Epithelial cell of proximal tubule (primary cell): ENCODE results near the gene SULT1B1. TPM values are rescaled to one million over a fixed set of nuclear protein-coding genes. Genes with fewer than 3 reads are reported as not detected.

Experiments
- DNase-seq: peaks from one replicate; pipeline ENCODE4 v3.0.0-alpha.2; 2011; ENCODE audit warnings: low read depth
- H3K4me3 ChIP-seq: 2 replicates; pipeline ENCODE4 v1.5.1; 2011; ENCODE audit warnings: low read depth, mild to moderate bottlenecking, low read length
- total RNA-seq: library from RNA; depleted of rRNA; stranded (reverse); fragments of >200 nt; gene quantifications from 2 replicates; pipeline ENCODE4 v1.2.3, GENCODE V29; 2015
- TF ChIP-seq, protein P1 (sequence below): conservative IDR thresholded peaks from 2 replicates; pipeline ENCODE4 v1.5.1; 2012; ENCODE audit warnings: low read depth, mild to moderate bottlenecking, low read length

SULT1B1 gene
- total RNA-seq, 1 donor from 2014 or later: not detected

DNA sequence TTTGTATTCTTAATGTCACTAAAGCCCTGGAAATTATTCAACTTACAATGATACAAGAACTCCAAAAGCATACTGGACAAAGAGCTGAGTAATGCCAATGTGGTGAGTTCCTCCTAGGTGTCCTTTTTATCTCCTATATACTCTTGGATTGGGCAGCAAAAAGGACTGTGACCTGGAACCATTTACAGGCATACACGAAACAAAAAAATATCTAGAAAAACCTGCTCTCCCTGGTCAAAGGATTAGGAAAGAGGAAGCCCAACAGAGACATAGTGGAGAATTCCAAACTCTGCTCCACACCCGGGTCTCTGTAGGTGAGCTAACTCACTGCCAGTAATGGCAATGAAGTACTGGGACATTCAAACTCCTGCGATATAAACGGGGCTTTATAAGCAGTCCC is 25.3 kb downstream of the SULT1B1 start:
- H3K4me3 ChIP-seq: no peak overlapping the region
- TF ChIP-seq, protein P1, sequence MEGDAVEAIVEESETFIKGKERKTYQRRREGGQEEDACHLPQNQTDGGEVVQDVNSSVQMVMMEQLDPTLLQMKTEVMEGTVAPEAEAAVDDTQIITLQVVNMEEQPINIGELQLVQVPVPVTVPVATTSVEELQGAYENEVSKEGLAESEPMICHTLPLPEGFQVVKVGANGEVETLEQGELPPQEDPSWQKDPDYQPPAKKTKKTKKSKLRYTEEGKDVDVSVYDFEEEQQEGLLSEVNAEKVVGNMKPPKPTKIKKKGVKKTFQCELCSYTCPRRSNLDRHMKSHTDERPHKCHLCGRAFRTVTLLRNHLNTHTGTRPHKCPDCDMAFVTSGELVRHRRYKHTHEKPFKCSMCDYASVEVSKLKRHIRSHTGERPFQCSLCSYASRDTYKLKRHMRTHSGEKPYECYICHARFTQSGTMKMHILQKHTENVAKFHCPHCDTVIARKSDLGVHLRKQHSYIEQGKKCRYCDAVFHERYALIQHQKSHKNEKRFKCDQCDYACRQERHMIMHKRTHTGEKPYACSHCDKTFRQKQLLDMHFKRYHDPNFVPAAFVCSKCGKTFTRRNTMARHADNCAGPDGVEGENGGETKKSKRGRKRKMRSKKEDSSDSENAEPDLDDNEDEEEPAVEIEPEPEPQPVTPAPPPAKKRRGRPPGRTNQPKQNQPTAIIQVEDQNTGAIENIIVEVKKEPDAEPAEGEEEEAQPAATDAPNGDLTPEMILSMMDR: no peak
- DNase-seq: no peak

DNA sequence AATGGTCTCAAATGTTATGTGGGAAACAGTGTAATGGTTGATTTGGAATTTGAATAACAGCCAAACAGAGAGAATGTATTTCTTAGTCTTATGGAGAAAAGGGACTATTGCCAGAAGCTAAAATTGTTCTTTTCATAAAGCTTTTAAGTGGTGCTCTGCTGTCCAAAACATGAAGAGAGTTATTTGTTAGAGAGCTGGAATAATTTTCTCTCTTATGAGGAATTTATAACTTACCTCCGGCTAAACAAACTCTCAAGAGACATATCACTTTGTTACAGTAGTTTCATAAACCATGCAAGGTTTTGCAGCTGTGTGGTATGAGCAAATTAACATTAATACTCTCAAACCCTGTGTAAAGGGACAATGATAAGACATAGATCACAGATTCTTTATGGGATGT is 28.6 kb downstream of the SULT1B1 start:
- no peak for DNase-seq
- H3K4me3 ChIP-seq: no peak overlapping the region
- TF ChIP-seq, protein P1: no peak

DNA sequence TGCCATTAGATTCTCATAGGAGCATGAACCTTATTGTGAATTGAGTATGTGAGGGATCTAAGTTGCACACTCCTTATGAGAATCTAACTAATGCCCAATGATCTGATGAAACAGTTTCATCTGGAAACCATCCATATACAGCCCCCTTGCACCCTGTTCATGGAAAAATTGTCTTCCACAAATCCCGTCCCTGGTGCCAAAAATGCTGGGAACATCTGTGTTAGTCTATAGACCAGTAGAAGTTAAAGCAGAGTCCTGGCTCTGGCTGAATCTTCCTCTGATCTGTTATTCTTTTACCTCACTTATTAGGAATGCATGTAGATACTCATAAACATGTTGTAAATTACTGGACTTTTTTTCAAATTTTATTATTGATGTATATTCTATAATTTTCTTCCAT is 29.2 kb downstream of the SULT1B1 start:
- DNase-seq: no peak
- no peak overlapping the region for H3K4me3 ChIP-seq
- TF ChIP-seq, protein P1: no peak

DNA sequence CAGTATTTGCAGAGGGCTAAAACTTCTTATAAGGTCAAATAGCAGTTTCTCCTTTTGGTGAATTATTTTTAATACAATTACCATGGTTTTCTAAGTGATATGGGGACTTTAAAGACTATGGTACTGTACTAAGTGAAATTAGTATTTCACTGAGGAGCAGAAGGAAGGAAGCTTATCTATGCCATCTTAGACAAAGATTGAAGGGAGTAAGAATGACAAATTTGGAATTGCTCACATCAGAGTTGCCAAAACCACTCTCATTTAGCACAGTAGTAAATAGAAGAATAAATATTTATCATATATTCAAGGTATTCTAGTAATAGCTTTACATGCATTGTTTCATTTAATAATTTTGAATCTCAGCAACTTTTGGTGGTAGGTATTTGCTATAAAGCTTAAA is 30.4 kb downstream of the SULT1B1 start:
- DNase-seq: no peak

DNA sequence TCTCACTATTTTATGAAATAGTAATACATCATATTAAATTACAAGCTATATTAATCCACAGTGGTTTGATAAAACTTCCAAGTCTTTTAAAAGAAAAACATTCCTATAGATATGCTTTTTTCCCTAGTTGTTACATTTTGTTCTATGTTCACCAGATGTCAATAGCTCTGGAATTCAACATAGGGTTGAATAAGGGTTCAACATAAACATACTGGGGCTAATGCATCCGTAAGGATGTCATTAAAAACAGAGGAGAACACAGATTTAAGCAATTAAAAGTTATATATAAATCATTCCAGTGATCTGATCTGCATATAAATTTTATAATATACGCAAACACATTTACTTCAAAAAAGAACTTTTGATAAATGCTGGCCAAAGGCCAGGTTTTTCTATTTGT is 32.5 kb downstream of the SULT1B1 start:
- TF ChIP-seq, protein P1: no peak
- DNase-seq: no peak
- H3K4me3 ChIP-seq: no peak overlapping the region

More for the DNA sequence above, 30.4 kb downstream of the SULT1B1 start:
- no peak overlapping the region for H3K4me3 ChIP-seq
- TF ChIP-seq, protein P1: no peak

DNA sequence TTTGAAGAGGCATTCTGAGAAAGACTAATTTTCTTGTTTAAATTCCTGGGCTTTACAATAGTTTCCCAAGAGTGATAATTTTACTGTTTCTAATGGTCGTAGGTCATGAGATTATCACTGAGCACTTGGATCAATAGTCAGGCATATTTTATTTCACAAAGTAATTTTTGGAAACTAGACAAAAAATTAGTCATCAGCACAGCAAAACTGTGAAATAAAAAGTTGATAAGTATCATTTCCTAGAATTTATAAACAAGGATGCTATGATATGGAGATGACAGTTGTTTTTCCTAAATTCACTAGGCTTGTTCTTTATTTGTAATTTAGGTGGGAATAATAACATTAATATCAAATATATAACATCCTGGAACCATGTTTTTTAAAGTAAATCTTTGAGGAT is 33.0 kb downstream of the SULT1B1 start:
- TF ChIP-seq, protein P1: no peak
- no peak overlapping the region for H3K4me3 ChIP-seq
- no peak for DNase-seq

DNA sequence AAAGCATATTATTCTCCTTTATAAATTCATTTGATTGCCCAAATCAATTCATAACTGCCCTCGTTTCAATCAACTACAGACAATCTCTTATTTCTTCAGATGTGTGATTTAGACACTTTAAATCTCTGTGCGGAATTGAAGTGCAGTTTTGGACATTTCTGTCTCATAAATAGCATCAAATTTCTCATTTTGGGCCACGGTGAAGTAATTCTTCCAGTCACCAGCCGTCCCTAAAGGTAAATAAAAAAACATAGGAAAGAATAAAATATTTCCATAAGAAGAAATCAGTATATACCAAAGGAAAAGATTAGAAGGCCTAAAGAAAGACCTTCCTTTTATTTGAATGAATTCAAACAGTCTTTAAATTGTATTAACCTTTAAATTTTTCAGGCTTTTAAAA is 33.4 kb downstream of the SULT1B1 start:
- TF ChIP-seq, protein P1: no peak
- no peak for DNase-seq

More for the DNA sequence above, 33.4 kb downstream of the SULT1B1 start:
- no peak overlapping the region for H3K4me3 ChIP-seq
